Measurements from ENCODE around the gene CPOX. TPM values are rescaled to one million over a fixed set of nuclear protein-coding genes. Genes with fewer than 3 reads are reported as not detected.
"Not testable (repeated sequence)": the region's sequence is repeated elsewhere in the genome, so short reads cannot be mapped to it uniquely, and the experiment has no call there.

The CPOX gene
- total RNA-seq, 2 donors from 2014 or later, result 9.2 to 12.7 TPM

GRCh38 chr3:98573181-98573728 lies 20.2 kb downstream of the CPOX start:
- intact Hi-C loops (cut with DNase I), result no loop called here
- ATAC-seq (no peak), DNase-seq (no peak)

- intact Hi-C loops (cut with DNase I), result no loop called here
- ATAC-seq (no peak), DNase-seq (no peak)
Observed at GRCh38 chr3:98568402-98568801, 25.0 kb downstream of the CPOX start.

GRCh38 chr3:98567666-98568270 lies 25.6 kb downstream of the CPOX start:
- no peak for DNase-seq

GRCh38 chr3:98565843-98566242 lies 27.6 kb downstream of the CPOX start:
- intact Hi-C loops (cut with DNase I), result no loop called here
- ATAC-seq, result no peak
- DNase-seq, result no peak

More at GRCh38 chr3:98567666-98568270, 25.6 kb downstream of the CPOX start:
- ATAC-seq, result no peak
- intact Hi-C loops (cut with DNase I), result no loop called here

- ATAC-seq, result no peak
- intact Hi-C loops (cut with DNase I), result no loop called here
- DNase-seq, result no peak
Observed at GRCh38 chr3:98565237-98565643, 28.2 kb downstream of the CPOX start.

GRCh38 chr3:98564282-98565005 lies 29.0 kb downstream of the CPOX start:
- intact Hi-C loops (cut with DNase I), result no loop called here
- no peak for DNase-seq
- peak in 1 of 2 donors; percentile 59 for ATAC-seq

GRCh38 chr3:98563661-98564281 lies 29.6 kb downstream of the CPOX start:
- intact Hi-C loops (cut with DNase I), result no loop called here
- no peak for ATAC-seq
- no peak for DNase-seq

- intact Hi-C loops (cut with DNase I), result no loop called here
- ATAC-seq, result no peak
- no peak for DNase-seq
Observed at GRCh38 chr3:98561727-98562521, 31.5 kb downstream of the CPOX start.

- no peak for ATAC-seq
- no peak for DNase-seq
- intact Hi-C loops (cut with DNase I), result no loop called here
Observed at GRCh38 chr3:98560911-98561310, 32.5 kb downstream of the CPOX start.

- ATAC-seq; intact Hi-C loops (cut with DNase I); DNase-seq: not testable (repeated sequence)
Observed at GRCh38 chr3:98559769-98560168, 33.6 kb downstream of the CPOX start.

GRCh38 chr3:98558100-98558827 lies 35.1 kb downstream of the CPOX start:
- ATAC-seq (no peak), DNase-seq (no peak)
- intact Hi-C loops (cut with DNase I), result no loop called here

- ATAC-seq, result no peak
- intact Hi-C loops (cut with DNase I), result no loop called here
- no peak for DNase-seq
Observed at GRCh38 chr3:98557324-98558010, 35.9 kb downstream of the CPOX start.

- intact Hi-C loops (cut with DNase I), result no loop called here
- no peak for ATAC-seq
- DNase-seq, result no peak
Observed at GRCh38 chr3:98556164-98557130, 37.0 kb downstream of the CPOX start.

GRCh38 chr3:98555025-98555379 lies 38.4 kb downstream of the CPOX start:
- ATAC-seq (no peak), DNase-seq (no peak)
- intact Hi-C loops (cut with DNase I), result no loop called here

GRCh38 chr3:98554580-98554979 lies 38.8 kb downstream of the CPOX start:
- intact Hi-C loops (cut with DNase I), result no loop called here
- no peak for ATAC-seq
- no peak for DNase-seq

GRCh38 chr3:98553753-98554152 lies 39.7 kb downstream of the CPOX start:
- intact Hi-C loops (cut with DNase I), result no loop called here
- DNase-seq (no peak), ATAC-seq (no peak)

- intact Hi-C loops (cut with DNase I), result no loop called here
- no peak for ATAC-seq
- no peak for DNase-seq
Observed at GRCh38 chr3:98553021-98553563, 40.3 kb downstream of the CPOX start.
